HUDEP-2 (cell line): ENCODE measurements around the gene RABAC1.
"Not testable (repeated sequence)": the region's sequence is repeated elsewhere in the genome, so short reads cannot be mapped to it uniquely, and the experiment has no call there.

ENCODE experiments used
- DNase-seq, 76 experiments: peaks; one replicate each; lab custom pipeline; 2025; ENCODE audit not compliant: unreplicated experiment in 76 of 76; lab: John Stamatoyannopoulos, UW

Gene RABAC1

DNA sequence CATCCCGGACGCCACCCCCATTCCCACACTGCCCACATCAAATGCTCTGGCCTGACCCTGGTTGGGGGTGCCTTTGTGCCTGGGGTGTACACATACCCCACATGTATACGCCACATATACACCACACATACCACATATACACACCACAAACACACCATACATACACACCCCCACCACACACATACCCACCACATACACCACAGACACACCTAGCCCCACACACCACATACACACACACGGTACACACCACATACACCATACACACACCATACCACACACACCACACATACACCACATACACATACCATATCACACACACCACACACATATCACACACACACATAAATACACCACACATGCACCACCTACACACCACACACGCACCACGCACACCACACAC lies 41.0 kb downstream of the RABAC1 start:
- DNase-seq: no peak

DNA sequence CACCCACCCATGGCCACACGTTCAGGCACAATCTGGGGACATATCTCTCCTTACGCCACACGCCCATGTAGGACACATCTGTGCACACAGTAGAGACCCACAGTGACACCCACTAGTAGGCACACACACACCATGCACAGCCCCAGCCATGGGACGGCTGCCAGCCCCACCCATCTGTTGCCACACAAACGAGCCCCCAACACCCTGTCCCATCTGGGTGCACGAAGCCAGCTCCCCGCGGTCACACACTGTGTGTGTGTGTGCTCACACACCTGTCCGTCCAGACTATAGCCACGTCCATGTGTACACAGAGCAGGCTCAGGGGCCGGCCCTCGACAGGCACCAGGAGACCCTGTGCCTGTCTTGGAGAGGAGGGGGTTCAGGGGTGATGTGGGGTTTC lies 41.4 kb downstream of the RABAC1 start:
- DNase-seq: no peak

GRCh38 chr19:41915776-41916414 lies 43.2 kb downstream of the RABAC1 start:
- DNase-seq: no peak

- DNase-seq: no peak
These were observed 43.9 kb downstream of the RABAC1 start for GRCh38 chr19:41915021-41915775.

GRCh38 chr19:41914424-41914834 lies 44.7 kb downstream of the RABAC1 start:
- not testable (repeated sequence) for DNase-seq

GRCh38 chr19:41913538-41914423 lies 45.3 kb downstream of the RABAC1 start:
- no peak for DNase-seq

- no peak for DNase-seq
These were observed 46.1 kb downstream of the RABAC1 start for GRCh38 chr19:41912899-41913537.

GRCh38 chr19:41911889-41912731 lies 47.0 kb downstream of the RABAC1 start:
- DNase-seq: no peak

DNA sequence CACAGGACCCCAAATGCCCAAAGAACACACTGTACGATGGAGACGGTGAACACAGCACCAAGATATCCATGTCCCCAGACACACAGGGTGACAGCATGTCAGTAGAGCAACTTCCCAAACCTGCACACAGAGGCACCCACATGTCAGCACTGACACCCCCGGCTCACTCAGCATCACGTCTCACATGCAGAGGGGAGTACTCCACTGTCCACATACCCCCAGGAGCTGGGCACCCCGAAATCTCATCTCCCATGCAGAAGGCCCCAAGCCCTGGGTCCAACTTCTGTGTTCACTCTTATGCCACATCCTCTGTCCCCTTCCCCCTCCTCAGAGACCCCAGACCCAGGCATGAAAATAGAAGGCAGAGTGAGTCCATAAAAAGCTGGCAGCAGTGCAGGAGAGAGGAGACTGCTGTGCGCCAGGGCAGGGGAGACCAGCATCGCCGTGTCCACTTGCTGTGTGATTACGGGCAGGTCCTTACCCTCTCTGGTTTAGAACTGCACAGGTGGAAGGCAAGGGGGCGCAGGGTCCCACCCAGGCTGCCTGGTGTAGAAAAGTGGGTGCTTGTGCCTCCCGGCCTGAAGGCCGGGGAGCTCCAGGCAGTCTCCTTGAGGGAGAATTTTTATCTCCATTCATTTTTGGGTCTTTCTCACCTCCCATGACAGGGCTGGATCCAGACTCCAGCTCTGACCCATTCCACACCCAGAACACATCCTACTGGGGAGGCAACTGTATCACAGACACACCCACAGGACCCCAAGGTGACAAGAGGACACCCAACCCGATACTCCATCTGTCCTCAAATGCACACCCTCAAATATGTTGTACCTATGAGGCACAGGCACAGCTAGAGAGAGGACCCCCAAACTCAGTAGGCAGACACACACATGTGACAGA lies 47.9 kb downstream of the RABAC1 start:
- DNase-seq: no peak

DNA sequence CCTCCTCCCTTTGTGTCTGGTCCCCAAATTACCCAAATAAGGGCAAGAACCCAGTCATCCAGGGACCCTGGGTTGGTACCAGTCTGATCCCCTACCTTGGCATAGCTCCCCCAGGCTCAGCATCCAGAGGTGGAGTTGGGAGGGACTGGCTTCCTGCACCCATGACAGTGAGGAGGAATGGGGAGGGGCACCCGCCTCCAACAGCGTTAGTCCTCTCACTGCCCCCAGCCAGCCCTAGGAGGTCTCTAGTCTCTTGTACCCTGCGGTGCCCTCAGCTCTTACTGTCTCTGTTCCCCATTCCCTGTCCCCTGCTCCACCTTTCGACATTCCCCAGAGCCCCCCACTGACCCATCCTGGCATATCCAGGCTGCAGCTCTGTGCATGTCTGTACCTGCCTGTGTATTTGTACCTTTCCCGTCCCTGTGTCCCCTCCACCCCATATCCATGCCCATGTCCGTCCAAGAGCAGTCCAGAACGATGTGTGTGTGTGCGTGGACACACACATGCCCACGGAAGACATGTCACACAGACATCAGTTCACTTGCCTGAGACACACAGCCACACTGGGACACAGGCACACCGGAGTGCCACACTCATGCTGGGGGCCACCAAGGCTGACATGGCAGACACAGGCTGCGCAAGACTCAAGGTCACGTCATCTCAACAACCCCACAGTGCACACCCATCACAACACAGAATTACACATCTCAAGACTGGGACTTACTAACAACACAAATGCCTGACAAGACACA lies 48.7 kb downstream of the RABAC1 start:
- DNase-seq: no peak

- DNase-seq: no peak
These were observed 49.4 kb downstream of the RABAC1 start for GRCh38 chr19:41909706-41910105.

DNA sequence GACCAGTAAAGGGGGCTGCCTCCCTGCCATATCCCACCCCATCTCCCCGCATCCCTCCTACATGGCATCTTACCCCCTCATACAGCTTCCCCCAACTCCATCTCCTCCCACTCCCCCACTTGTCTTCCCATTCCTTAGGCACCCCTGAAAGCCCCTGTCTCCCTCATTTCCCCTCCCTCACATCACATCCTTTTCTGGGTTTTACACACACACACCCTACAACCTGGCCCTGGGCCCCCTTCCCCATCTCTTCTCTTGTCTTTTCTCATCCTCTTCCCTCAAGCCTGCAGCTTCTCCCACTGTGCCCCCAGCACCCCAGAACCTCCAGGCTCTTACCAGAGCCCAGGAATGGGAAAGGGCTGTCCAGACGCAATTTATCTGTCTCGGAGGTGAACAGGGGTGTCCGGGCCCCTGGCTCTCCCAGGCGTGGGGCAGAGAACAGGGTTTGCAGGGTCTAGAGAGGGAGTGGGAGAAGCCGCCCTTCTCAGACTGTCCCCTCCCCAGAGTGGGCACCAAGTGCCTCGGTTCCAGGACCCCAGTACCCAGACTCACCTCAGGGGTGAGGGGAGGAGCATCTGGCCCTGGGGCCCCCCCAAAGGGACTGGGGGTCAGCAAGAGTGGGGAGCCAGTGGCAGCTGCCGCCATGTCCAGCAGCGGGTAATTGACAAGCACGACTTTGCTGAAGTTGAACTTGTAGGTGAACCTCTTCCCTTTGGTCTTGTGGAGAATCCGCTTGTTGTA lies 50.2 kb downstream of the RABAC1 start:
- no peak for DNase-seq

DNA sequence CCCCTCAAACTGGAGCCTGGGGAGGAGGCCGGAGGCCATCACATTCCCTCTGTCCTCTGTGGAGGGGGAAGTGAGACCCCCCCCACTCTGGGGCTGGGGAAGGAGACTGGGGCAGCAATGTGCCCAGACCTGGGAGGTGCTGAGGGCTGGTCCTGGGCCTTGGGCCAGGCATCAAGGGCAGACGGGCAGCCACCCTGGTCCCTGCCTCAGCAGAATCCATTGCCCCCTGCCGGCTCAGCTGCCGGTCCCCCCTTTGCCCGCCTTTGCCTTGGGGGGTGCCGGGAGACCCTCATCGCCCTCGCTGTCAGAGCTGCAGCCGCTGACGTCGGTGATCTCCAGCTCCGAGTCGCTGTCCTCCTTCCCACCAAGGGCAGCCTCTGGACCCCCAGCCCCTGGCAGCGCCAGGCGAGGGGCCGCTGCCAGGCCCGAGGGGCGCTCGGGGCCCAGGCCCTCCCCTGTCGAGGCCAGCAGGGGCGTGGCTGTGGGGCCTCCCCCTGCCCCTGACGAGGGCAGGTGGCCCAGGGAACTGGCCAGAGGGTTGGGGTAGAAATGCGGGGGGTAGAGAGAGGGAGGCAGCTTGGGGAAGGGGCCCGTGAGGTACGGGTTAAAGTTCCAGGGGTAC lies 51.0 kb downstream of the RABAC1 start:
- DNase-seq: no peak

- peak in 1 of 76 experiments; percentile 11 for DNase-seq
These were observed 52.0 kb downstream of the RABAC1 start for GRCh38 chr19:41906916-41907680.
